Adrenal gland (tissue), 5 donors: Measurements from ENCODE around the gene ZNF319.

ENCODE experiments used
- POLR2A ChIP-seq, 2 donors: fragments of 450-650 bp; IDR thresholded peaks; one replicate each; pipeline ENCODE4 v1.6.1; 2017; ENCODE audit warnings: antibody characterized with exemption in 2 of 2, mild to moderate bottlenecking in 2 of 2, moderate library complexity in 1 of 2
- TF ChIP-seq, protein P1 (sequence below), 6 experiments: fragments of 450-650 bp in 4 of 6; fragments of 200-600 bp in 2 of 6; sonication (generic) in 1 of 6; IDR thresholded peaks; 1 replicate in 5 of 6; 2 replicates in 1 of 6; pipeline versions ENCODE4 v1.5.1 to v1.8.0; 2016 to 2021; ENCODE audit warnings: antibody characterized with exemption in 6 of 6, mild to moderate bottlenecking in 2 of 6, moderate library complexity in 1 of 6
- donor health status: DM: no; HTN: no; CAD: no.

DNA sequence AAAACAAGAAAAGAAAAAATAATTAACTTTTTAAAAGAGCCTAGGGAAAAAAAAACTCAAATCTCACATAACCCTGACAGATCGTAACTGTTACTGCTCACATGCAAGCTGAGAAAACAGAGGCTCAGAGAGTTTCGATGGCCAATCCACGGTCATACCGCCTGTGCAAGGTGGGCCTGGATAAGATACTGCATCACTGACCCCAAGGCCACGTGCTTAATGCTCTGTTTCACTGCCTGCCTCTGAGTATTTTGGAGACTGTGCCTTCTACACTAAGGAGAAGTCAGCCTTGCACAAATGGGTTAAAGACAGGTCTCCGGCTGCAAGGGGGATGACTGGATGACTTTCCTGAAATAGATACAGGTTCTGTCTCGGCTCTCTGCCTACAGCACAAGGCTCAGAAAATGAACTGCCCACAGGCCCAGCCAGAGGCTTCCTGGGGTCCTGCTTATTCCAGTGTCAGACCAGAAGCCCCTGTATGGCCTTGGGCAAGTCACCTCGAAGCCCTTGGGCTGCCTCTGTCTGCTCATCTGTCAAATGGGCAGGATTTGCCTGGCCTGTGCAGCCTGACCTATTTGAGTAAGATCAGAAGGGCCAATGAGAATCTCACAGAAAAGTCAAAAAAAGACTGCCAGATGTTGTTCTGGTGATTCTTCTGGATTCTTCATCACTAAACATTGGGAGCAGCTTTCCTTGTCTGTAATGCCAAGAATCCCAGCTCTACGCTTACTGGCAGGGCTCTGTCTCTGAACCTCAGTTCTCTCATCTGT lies 55.3 kb downstream of the ZNF319 start:
- TF ChIP-seq, protein P1, sequence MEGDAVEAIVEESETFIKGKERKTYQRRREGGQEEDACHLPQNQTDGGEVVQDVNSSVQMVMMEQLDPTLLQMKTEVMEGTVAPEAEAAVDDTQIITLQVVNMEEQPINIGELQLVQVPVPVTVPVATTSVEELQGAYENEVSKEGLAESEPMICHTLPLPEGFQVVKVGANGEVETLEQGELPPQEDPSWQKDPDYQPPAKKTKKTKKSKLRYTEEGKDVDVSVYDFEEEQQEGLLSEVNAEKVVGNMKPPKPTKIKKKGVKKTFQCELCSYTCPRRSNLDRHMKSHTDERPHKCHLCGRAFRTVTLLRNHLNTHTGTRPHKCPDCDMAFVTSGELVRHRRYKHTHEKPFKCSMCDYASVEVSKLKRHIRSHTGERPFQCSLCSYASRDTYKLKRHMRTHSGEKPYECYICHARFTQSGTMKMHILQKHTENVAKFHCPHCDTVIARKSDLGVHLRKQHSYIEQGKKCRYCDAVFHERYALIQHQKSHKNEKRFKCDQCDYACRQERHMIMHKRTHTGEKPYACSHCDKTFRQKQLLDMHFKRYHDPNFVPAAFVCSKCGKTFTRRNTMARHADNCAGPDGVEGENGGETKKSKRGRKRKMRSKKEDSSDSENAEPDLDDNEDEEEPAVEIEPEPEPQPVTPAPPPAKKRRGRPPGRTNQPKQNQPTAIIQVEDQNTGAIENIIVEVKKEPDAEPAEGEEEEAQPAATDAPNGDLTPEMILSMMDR (IDR thresholded peaks at IDR 0.05): no peak
- TF ChIP-seq POLR2A (IDR thresholded peaks at IDR 0.05): no peak
